Fibroblast of lung (primary cell): Measurements from ENCODE around the gene RAB9A.

Experiments
- EZH2 ChIP-seq: IDR thresholded peaks from 2 replicates; pipeline ENCODE4 v1.5.1; 2012; ENCODE audit warnings: low read length, control low read depth, mild to moderate bottlenecking; ENCODE audit errors: missing control alignments
- TF ChIP-seq, protein P1 (sequence below), 2 donors: IDR thresholded peaks in 1 of 2; conservative IDR thresholded peaks in 1 of 2; 1 replicate in 1 of 2; 2 replicates in 1 of 2; pipeline ENCODE4 v1.5.1; 2011 to 2012; ENCODE audit warnings: low read length in 2 of 2, control low read depth in 1 of 2, inconsistent platforms in 1 of 2, low read depth in 1 of 2, mild to moderate bottlenecking in 1 of 2

DNA sequence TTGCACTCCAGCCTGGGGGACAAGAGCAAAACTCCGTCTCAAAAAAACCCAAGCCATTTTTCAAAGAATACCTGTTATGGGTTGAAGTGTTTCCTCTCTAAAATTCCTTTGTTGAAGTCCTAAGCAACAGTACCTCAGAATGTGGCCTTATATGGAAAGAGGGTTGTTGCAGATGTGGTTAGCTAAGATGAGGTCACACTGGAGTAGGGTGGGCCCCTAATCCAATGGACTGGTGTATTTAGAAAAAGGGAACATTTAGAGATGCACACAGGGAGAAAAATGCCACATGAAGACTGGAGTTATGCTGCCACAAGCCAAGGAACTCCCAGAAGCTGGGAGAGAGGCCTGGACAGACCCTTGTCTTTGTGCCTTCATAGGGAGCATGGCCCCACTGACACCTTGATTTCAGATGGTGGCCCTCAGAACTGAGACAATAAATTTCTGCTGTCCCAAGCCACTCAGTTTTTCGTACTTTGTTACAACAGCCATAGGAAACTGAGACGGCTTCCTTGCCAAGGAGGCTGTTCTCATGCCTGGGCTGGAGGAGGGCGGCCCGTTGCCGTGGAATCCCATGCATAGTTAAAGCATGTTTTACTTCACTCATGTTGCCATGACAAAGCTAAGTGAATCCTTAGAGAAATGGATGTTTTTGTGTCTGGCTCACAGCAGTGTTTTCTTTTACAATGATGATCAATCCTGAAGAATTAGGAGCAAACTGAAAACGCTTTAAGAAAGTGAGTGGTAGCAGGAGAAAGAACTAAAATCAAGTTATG is 29.0 kb downstream of the RAB9A start:
- TF ChIP-seq, protein P1, sequence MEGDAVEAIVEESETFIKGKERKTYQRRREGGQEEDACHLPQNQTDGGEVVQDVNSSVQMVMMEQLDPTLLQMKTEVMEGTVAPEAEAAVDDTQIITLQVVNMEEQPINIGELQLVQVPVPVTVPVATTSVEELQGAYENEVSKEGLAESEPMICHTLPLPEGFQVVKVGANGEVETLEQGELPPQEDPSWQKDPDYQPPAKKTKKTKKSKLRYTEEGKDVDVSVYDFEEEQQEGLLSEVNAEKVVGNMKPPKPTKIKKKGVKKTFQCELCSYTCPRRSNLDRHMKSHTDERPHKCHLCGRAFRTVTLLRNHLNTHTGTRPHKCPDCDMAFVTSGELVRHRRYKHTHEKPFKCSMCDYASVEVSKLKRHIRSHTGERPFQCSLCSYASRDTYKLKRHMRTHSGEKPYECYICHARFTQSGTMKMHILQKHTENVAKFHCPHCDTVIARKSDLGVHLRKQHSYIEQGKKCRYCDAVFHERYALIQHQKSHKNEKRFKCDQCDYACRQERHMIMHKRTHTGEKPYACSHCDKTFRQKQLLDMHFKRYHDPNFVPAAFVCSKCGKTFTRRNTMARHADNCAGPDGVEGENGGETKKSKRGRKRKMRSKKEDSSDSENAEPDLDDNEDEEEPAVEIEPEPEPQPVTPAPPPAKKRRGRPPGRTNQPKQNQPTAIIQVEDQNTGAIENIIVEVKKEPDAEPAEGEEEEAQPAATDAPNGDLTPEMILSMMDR (conservative IDR thresholded peaks at IDR 0.05 in 1 of 2, IDR thresholded peaks at IDR 0.05 in 1 of 2; ENCODE audit: low read depth in 1 of 2, low read length in 2 of 2) = no peak
- TF ChIP-seq EZH2 = no peak
